ENCODE data around the gene COA1.

COA1 gene

GRCh38 chr7:43647673-43648472, 81.5 kb downstream of the COA1 start:
- Mint-ChIP-seq H3K27me3 (no peaks in the 10 kb centered on the region), H3K9me3 (no peaks in the 10 kb centered on the region), H3K4me1 (peaks cover 96% of the 10 kb centered on the region), H3K4me3 (peak overlapping the region; percentile 72), H3K27ac (ENCODE audit: low read depth) (peak overlapping the region; percentile 98), H3K36me3 (ENCODE audit: insufficient read depth) (peaks cover 40% of the 10 kb centered on the region)
- ATAC-seq (replicated peaks; ENCODE audit: extremely low read depth, poor library complexity, severe bottlenecking) (no peak), DNase-seq (ENCODE audit: low spot score in 2 of 2) (no peak)

- peaks cover 46% of the 10 kb centered on the region for H3K36me3 Mint-ChIP-seq (ENCODE audit: insufficient read depth)
- H3K9me3 Mint-ChIP-seq: no peaks in the 10 kb centered on the region
- DNase-seq (ENCODE audit: low spot score in 2 of 2): no peak
- peaks cover 98% of the 10 kb centered on the region for H3K4me1 Mint-ChIP-seq
- H3K4me3 Mint-ChIP-seq: peak overlapping the region; percentile 72
- peak overlapping the region; percentile 98 for H3K27ac Mint-ChIP-seq (ENCODE audit: low read depth)
- no peak for ATAC-seq (replicated peaks; ENCODE audit: extremely low read depth, poor library complexity, severe bottlenecking)
- H3K27me3 Mint-ChIP-seq: no peaks in the 10 kb centered on the region
These were observed 82.0 kb downstream of the COA1 start for GRCh38 chr7:43647339-43647672.

GRCh38 chr7:43646603-43647338, 82.6 kb downstream of the COA1 start:
- Mint-ChIP-seq H3K4me1 (peaks cover 97% of the 10 kb centered on the region), H3K27me3 (no peaks in the 10 kb centered on the region), H3K27ac (ENCODE audit: low read depth) (peak overlapping the region; percentile 98), H3K36me3 (ENCODE audit: insufficient read depth) (peaks cover 50% of the 10 kb centered on the region), H3K9me3 (no peaks in the 10 kb centered on the region), H3K4me3 (peak overlapping the region; percentile 72)
- ATAC-seq (replicated peaks; ENCODE audit: extremely low read depth, poor library complexity, severe bottlenecking) (no peak), DNase-seq (ENCODE audit: low spot score in 2 of 2) (no peak)

- DNase-seq (ENCODE audit: low spot score in 2 of 2): no peak
- Mint-ChIP-seq H3K9me3 (no peaks in the 10 kb centered on the region), H3K4me3 (peak overlapping the region; percentile 72), H3K4me1 (peaks cover 97% of the 10 kb centered on the region), H3K36me3 (ENCODE audit: insufficient read depth) (peaks cover 53% of the 10 kb centered on the region), H3K27me3 (no peaks in the 10 kb centered on the region), H3K27ac (ENCODE audit: low read depth) (peak overlapping the region; percentile 98)
- ATAC-seq (replicated peaks; ENCODE audit: extremely low read depth, poor library complexity, severe bottlenecking): no peak
These were observed 83.6 kb downstream of the COA1 start for GRCh38 chr7:43645699-43646226.

- H3K27ac Mint-ChIP-seq (ENCODE audit: low read depth): peak overlapping the region; percentile 78
- ATAC-seq (replicated peaks; ENCODE audit: extremely low read depth, poor library complexity, severe bottlenecking) (no peak), DNase-seq (ENCODE audit: low spot score in 2 of 2) (no peak)
- H3K36me3 Mint-ChIP-seq (ENCODE audit: insufficient read depth): peaks cover 59% of the 10 kb centered on the region
- peaks cover 98% of the 10 kb centered on the region for H3K4me1 Mint-ChIP-seq
- no peaks in the 10 kb centered on the region for H3K9me3 Mint-ChIP-seq
- no peaks in the 10 kb centered on the region for H3K27me3 Mint-ChIP-seq
- H3K4me3 Mint-ChIP-seq: peak overlapping the region; percentile 71
These were observed 85.5 kb downstream of the COA1 start for GRCh38 chr7:43643846-43644245.

- H3K36me3 Mint-ChIP-seq (ENCODE audit: insufficient read depth): peaks cover 59% of the 10 kb centered on the region
- ATAC-seq (replicated peaks; ENCODE audit: extremely low read depth, poor library complexity, severe bottlenecking) (no peak), DNase-seq (ENCODE audit: low spot score in 2 of 2) (no peak)
- H3K27me3 Mint-ChIP-seq: no peaks in the 10 kb centered on the region
- peak overlapping the region; percentile 78 for H3K27ac Mint-ChIP-seq (ENCODE audit: low read depth)
- H3K4me3 Mint-ChIP-seq: peak overlapping the region; percentile 71
- H3K4me1 Mint-ChIP-seq: peaks cover 92% of the 10 kb centered on the region
- H3K9me3 Mint-ChIP-seq: no peaks in the 10 kb centered on the region
These were observed 86.3 kb downstream of the COA1 start for GRCh38 chr7:43642897-43643630.

- ATAC-seq (replicated peaks; ENCODE audit: extremely low read depth, poor library complexity, severe bottlenecking) (no peak), DNase-seq (ENCODE audit: low spot score in 2 of 2) (no peak)
- no peak overlapping the region for H3K4me3 Mint-ChIP-seq
- no peaks in the 10 kb centered on the region for H3K27me3 Mint-ChIP-seq
- peaks cover 88% of the 10 kb centered on the region for H3K4me1 Mint-ChIP-seq
- no peaks in the 10 kb centered on the region for H3K9me3 Mint-ChIP-seq
- peaks cover 63% of the 10 kb centered on the region for H3K36me3 Mint-ChIP-seq (ENCODE audit: insufficient read depth)
- H3K27ac Mint-ChIP-seq (ENCODE audit: low read depth): no peak overlapping the region
These were observed 88.6 kb downstream of the COA1 start for GRCh38 chr7:43640679-43641078.

- peaks cover 69% of the 10 kb centered on the region for H3K36me3 Mint-ChIP-seq (ENCODE audit: insufficient read depth)
- peak overlapping the region; percentile 75 for H3K27ac Mint-ChIP-seq (ENCODE audit: low read depth)
- DNase-seq (ENCODE audit: low spot score in 2 of 2) (no peak), ATAC-seq (replicated peaks; ENCODE audit: extremely low read depth, poor library complexity, severe bottlenecking) (no peak)
- no peaks in the 10 kb centered on the region for H3K27me3 Mint-ChIP-seq
- H3K4me1 Mint-ChIP-seq: peaks cover 87% of the 10 kb centered on the region
- peak overlapping the region; percentile 7 for H3K4me3 Mint-ChIP-seq
- no peaks in the 10 kb centered on the region for H3K9me3 Mint-ChIP-seq
These were observed 89.3 kb downstream of the COA1 start for GRCh38 chr7:43639858-43640491.

- peaks cover 86% of the 10 kb centered on the region for H3K4me1 Mint-ChIP-seq
- ATAC-seq (replicated peaks; ENCODE audit: extremely low read depth, poor library complexity, severe bottlenecking) (peak; percentile 87), DNase-seq (ENCODE audit: low spot score in 2 of 2) (no peak)
- no peaks in the 10 kb centered on the region for H3K9me3 Mint-ChIP-seq
- no peaks in the 10 kb centered on the region for H3K27me3 Mint-ChIP-seq
- peak overlapping the region; percentile 49 for H3K4me3 Mint-ChIP-seq
- H3K27ac Mint-ChIP-seq (ENCODE audit: low read depth): peak overlapping the region; percentile 93
- peaks cover 58% of the 10 kb centered on the region for H3K36me3 Mint-ChIP-seq (ENCODE audit: insufficient read depth)
These were observed 92.1 kb downstream of the COA1 start for GRCh38 chr7:43637114-43637806.

GRCh38 chr7:43636093-43636492, 93.2 kb downstream of the COA1 start:
- Mint-ChIP-seq H3K4me3 (no peak overlapping the region), H3K9me3 (no peaks in the 10 kb centered on the region), H3K4me1 (peaks cover 87% of the 10 kb centered on the region), H3K36me3 (ENCODE audit: insufficient read depth) (peaks cover 62% of the 10 kb centered on the region), H3K27me3 (no peaks in the 10 kb centered on the region), H3K27ac (ENCODE audit: low read depth) (peak overlapping the region; percentile 57)
- DNase-seq (ENCODE audit: low spot score in 2 of 2): no peak
- ATAC-seq (replicated peaks; ENCODE audit: extremely low read depth, poor library complexity, severe bottlenecking): no peak

GRCh38 chr7:43634384-43634783, 94.9 kb downstream of the COA1 start:
- peak overlapping the region; percentile 60 for H3K4me3 Mint-ChIP-seq
- no peak for ATAC-seq (replicated peaks; ENCODE audit: extremely low read depth, poor library complexity, severe bottlenecking)

More at GRCh38 chr7:43634384-43634783, 94.9 kb downstream of the COA1 start:
- H3K27ac Mint-ChIP-seq (ENCODE audit: low read depth): peak overlapping the region; percentile 85
- H3K27me3 Mint-ChIP-seq: no peaks in the 10 kb centered on the region
- H3K9me3 Mint-ChIP-seq: no peaks in the 10 kb centered on the region
- H3K36me3 Mint-ChIP-seq (ENCODE audit: insufficient read depth): peaks cover 55% of the 10 kb centered on the region
- no peak for DNase-seq (ENCODE audit: low spot score in 2 of 2)
- H3K4me1 Mint-ChIP-seq: peaks cover 80% of the 10 kb centered on the region

Measured in central memory CD8-positive, alpha-beta T cell (primary cell).